Nephron (organoid): ENCODE measurements around the gene EP300.

Source experiments
- H3K27ac Mint-ChIP-seq, 3 experiments: 2 replicates each; pipeline ENCODE4 v1.8.0; 2020; ENCODE audit warnings: mixed read lengths in 3 of 3, mild to moderate bottlenecking in 2 of 3, moderate library complexity in 1 of 3
- H3K27me3 Mint-ChIP-seq: 2 replicates; pipeline ENCODE4 v1.8.0; 2021; ENCODE audit warnings: low read depth, mild to moderate bottlenecking, moderate library complexity, mixed read lengths
- H3K36me3 Mint-ChIP-seq: 2 replicates; pipeline ENCODE4 v1.8.0; 2020; ENCODE audit warnings: low read depth, mixed read lengths
- H3K4me1 Mint-ChIP-seq: 2 replicates; pipeline ENCODE4 v1.8.0; 2020; ENCODE audit warnings: mixed read lengths
- H3K4me3 Mint-ChIP-seq, 3 experiments: 2 replicates each; pipeline ENCODE4 v1.8.0; 2020; ENCODE audit warnings: mild to moderate bottlenecking in 3 of 3, mixed read lengths in 3 of 3, moderate library complexity in 2 of 3
- H3K9me3 Mint-ChIP-seq: 2 replicates; pipeline ENCODE4 v1.8.0; 2020; ENCODE audit warnings: mixed read lengths
- CTCF ChIP-seq, 3 experiments: fragments of 200-600 bp; sonication (generic); IDR thresholded peaks; one replicate each; pipeline ENCODE4 v1.5.0; 2021; ENCODE audit warnings: antibody characterized with exemption in 3 of 3; ENCODE audit not compliant: unreplicated experiment in 3 of 3

Gene EP300

GRCh38 chr22:41157083-41157482, 64.7 kb downstream of the EP300 start:
- Mint-ChIP-seq H3K27ac (no peak overlapping the region), H3K27me3 (no peaks in the 10 kb centered on the region), H3K4me3 (no peak overlapping the region), H3K36me3 (peaks cover 89% of the 10 kb centered on the region), H3K4me1 (no peaks in the 10 kb centered on the region), H3K9me3 (no peaks in the 10 kb centered on the region)
- TF ChIP-seq CTCF (IDR thresholded peaks at IDR 0.05; ENCODE audit: unreplicated experiment in 3 of 3): no peak

GRCh38 chr22:41169157-41169556, 76.8 kb downstream of the EP300 start:
- Mint-ChIP-seq H3K27ac (no peak overlapping the region), H3K27me3 (no peaks in the 10 kb centered on the region), H3K4me1 (no peaks in the 10 kb centered on the region), H3K9me3 (no peaks in the 10 kb centered on the region), H3K36me3 (peaks cover 72% of the 10 kb centered on the region), H3K4me3 (no peak overlapping the region)
- TF ChIP-seq CTCF (IDR thresholded peaks at IDR 0.05; ENCODE audit: unreplicated experiment in 3 of 3): no peak

GRCh38 chr22:41171996-41172395, 79.6 kb downstream of the EP300 start:
- no peak for TF ChIP-seq CTCF (IDR thresholded peaks at IDR 0.05; ENCODE audit: unreplicated experiment in 3 of 3)
- Mint-ChIP-seq H3K27me3 (no peaks in the 10 kb centered on the region), H3K9me3 (no peaks in the 10 kb centered on the region), H3K36me3 (peaks cover 76% of the 10 kb centered on the region), H3K4me3 (no peak overlapping the region), H3K27ac (no peak overlapping the region), H3K4me1 (no peaks in the 10 kb centered on the region)

GRCh38 chr22:41175546-41175945, 83.2 kb downstream of the EP300 start:
- H3K27me3 Mint-ChIP-seq: no peaks in the 10 kb centered on the region

GRCh38 chr22:41177040-41177621, 84.7 kb downstream of the EP300 start:
- H3K27ac Mint-ChIP-seq: no peak overlapping the region
- no peak overlapping the region for H3K4me3 Mint-ChIP-seq
- H3K27me3 Mint-ChIP-seq: no peaks in the 10 kb centered on the region
- no peak for TF ChIP-seq CTCF (IDR thresholded peaks at IDR 0.05; ENCODE audit: unreplicated experiment in 3 of 3)
- peaks cover 83% of the 10 kb centered on the region for H3K36me3 Mint-ChIP-seq
- peaks cover 4% of the 10 kb centered on the region for H3K4me1 Mint-ChIP-seq
- H3K9me3 Mint-ChIP-seq: no peaks in the 10 kb centered on the region

More at GRCh38 chr22:41175546-41175945, 83.2 kb downstream of the EP300 start:
- H3K36me3 Mint-ChIP-seq: peaks cover 76% of the 10 kb centered on the region
- no peaks in the 10 kb centered on the region for H3K9me3 Mint-ChIP-seq
- H3K4me3 Mint-ChIP-seq: no peak overlapping the region
- H3K4me1 Mint-ChIP-seq: no peaks in the 10 kb centered on the region
- TF ChIP-seq CTCF (IDR thresholded peaks at IDR 0.05; ENCODE audit: unreplicated experiment in 3 of 3): no peak
- H3K27ac Mint-ChIP-seq: peak overlapping the region in 1 of 3 experiments; percentile 15
